HepG2 (cell line): ENCODE results near the gene PIEZO1. TPM values are rescaled to one million over a fixed set of nuclear protein-coding genes. Genes with fewer than 3 reads are reported as not detected.
A peak's percentile ranks its signal among the peaks of the same experiment; 100 is the strongest.

Experiments
- HDAC2 ChIP-seq: sonication (generic); formaldehyde crosslinking; IDR thresholded peaks from 2 replicates; pipeline ENCODE4 v1.4.0; 2020; ENCODE audit warnings: missing genetic modification reagents
- HNF4A ChIP-seq: sonication (generic); formaldehyde crosslinking; IDR thresholded peaks from 2 replicates; pipeline ENCODE4 v1.4.0; 2020; ENCODE audit warnings: missing genetic modification reagents
- HNRNPK ChIP-seq: fragments of 200-400 bp; formaldehyde crosslinking; IDR thresholded peaks from 2 replicates; pipeline ENCODE4 v1.6.1; 2018; ENCODE audit warnings: low read length, low read depth, moderate library complexity, mild to moderate bottlenecking; ENCODE audit not compliant: poor library complexity, severe bottlenecking
- MTF1 ChIP-seq: sonication (generic); formaldehyde crosslinking; IDR thresholded peaks from 2 replicates; pipeline ENCODE4 v1.5.0; 2020; ENCODE audit warnings: missing genetic modification reagents
- MYC ChIP-seq: sonication (generic); formaldehyde crosslinking; IDR thresholded peaks from 2 replicates; pipeline ENCODE4 v1.9.0; 2021; ENCODE audit warnings: missing genetic modification reagents, borderline replicate concordance
- PAX8 ChIP-seq: sonication (generic); formaldehyde crosslinking; IDR thresholded peaks from 2 replicates; pipeline ENCODE4 v1.8.0; 2022; ENCODE audit warnings: mild to moderate bottlenecking, missing genetic modification reagents, borderline replicate concordance
- SATB2 ChIP-seq: sonication (generic); formaldehyde crosslinking; IDR thresholded peaks from 2 replicates; pipeline ENCODE4 v1.5.0; 2020; ENCODE audit warnings: missing genetic modification reagents
- SOX5 ChIP-seq: IDR thresholded peaks from 2 replicates; pipeline ENCODE4 v1.6.1; 2016; ENCODE audit warnings: borderline replicate concordance
- ZBTB46 ChIP-seq: sonication (generic); formaldehyde crosslinking; IDR thresholded peaks from 2 replicates; pipeline ENCODE4 v1.4.0; 2020; ENCODE audit warnings: mild to moderate bottlenecking, missing genetic modification reagents, borderline replicate concordance
- ZC3H4 ChIP-seq: sonication (generic); formaldehyde crosslinking; IDR thresholded peaks from 2 replicates; pipeline ENCODE4 v1.4.0; 2020; ENCODE audit warnings: missing genetic modification reagents, borderline replicate concordance
- ZFP90 ChIP-seq: sonication (generic); formaldehyde crosslinking; IDR thresholded peaks from 2 replicates; pipeline ENCODE4 v1.8.0; 2022; ENCODE audit warnings: missing genetic modification reagents, mild to moderate bottlenecking, inconsistent platforms, borderline replicate concordance
- ZNF180 ChIP-seq: sonication (generic); formaldehyde crosslinking; IDR thresholded peaks from 2 replicates; pipeline ENCODE4 v1.4.0; 2020; ENCODE audit warnings: low read depth, missing genetic modification reagents, borderline replicate concordance
- ZNF326 ChIP-seq: sonication (generic); formaldehyde crosslinking; IDR thresholded peaks from 2 replicates; pipeline ENCODE4 v1.4.0; 2020; ENCODE audit warnings: missing genetic modification reagents, borderline replicate concordance
- ZNF383 ChIP-seq: sonication (generic); formaldehyde crosslinking; IDR thresholded peaks from 2 replicates; pipeline ENCODE4 v1.4.0; 2020; ENCODE audit warnings: missing genetic modification reagents, mild to moderate bottlenecking, borderline replicate concordance
- ZNF543 ChIP-seq: sonication (generic); formaldehyde crosslinking; IDR thresholded peaks from 2 replicates; pipeline ENCODE4 v1.4.0; 2020; ENCODE audit warnings: mild to moderate bottlenecking, missing genetic modification reagents
- ZNF7 ChIP-seq: IDR thresholded peaks from 2 replicates; pipeline ENCODE4 v1.6.1; 2016; ENCODE audit warnings: missing biosample characterization, missing genetic modification reagents
- ZNF724P ChIP-seq: sonication (generic); formaldehyde crosslinking; IDR thresholded peaks from 2 replicates; pipeline ENCODE4 v1.8.0; 2022; ENCODE audit warnings: missing genetic modification reagents, borderline replicate concordance
- ZUFSP ChIP-seq: sonication (generic); formaldehyde crosslinking; IDR thresholded peaks from 2 replicates; pipeline ENCODE4 v1.9.0; 2021; ENCODE audit warnings: missing genetic modification reagents, mild to moderate bottlenecking, borderline replicate concordance
- polyA plus RNA-seq, 8 experiments: library from polyadenylated mRNA; depleted of rRNA in 3 of 8; stranded (reverse) in 7 of 8; unstranded in 1 of 8; fragments of >200 nt; fragmentation: Illumina TruSeq in 4 of 8; extraction: Trizol in 4 of 8; gene quantifications; 2 replicates each; pipeline versions ENCODE4 v1.2.1 to v1.2.3, GENCODE V29; 2011 to 2016; ENCODE audit warnings: low read depth in 4 of 8, missing spikeins in 1 of 8, mixed read lengths in 1 of 8; ENCODE audit not compliant: insufficient read depth in 1 of 8
- total RNA-seq, 5 experiments: library from RNA; depleted of rRNA; stranded (reverse); fragments of >200 nt; fragmentation: Illumina TruSeq; extraction: Trizol; gene quantifications; 2 replicates each; pipeline ENCODE4 v1.2.3, GENCODE V29; 2016; ENCODE audit warnings: low read depth in 1 of 5
- TF ChIP-seq, protein P1 (sequence below): sonication (generic); formaldehyde crosslinking; IDR thresholded peaks from 2 replicates; pipeline ENCODE4 v1.4.0; 2020; ENCODE audit warnings: missing genetic modification reagents
- TF ChIP-seq, protein P2 (sequence below): IDR thresholded peaks from 2 replicates; pipeline ENCODE4 v1.6.1; 2016; ENCODE audit warnings: missing biosample characterization, missing genetic modification reagents, low read depth

PIEZO1 gene
- total and polyA plus RNA-seq, 2 of the 13 experiments (the other 11 are each of a cell fraction or from before 2014, with no cell fraction given), result 67.9 to 85.0 TPM

DNA sequence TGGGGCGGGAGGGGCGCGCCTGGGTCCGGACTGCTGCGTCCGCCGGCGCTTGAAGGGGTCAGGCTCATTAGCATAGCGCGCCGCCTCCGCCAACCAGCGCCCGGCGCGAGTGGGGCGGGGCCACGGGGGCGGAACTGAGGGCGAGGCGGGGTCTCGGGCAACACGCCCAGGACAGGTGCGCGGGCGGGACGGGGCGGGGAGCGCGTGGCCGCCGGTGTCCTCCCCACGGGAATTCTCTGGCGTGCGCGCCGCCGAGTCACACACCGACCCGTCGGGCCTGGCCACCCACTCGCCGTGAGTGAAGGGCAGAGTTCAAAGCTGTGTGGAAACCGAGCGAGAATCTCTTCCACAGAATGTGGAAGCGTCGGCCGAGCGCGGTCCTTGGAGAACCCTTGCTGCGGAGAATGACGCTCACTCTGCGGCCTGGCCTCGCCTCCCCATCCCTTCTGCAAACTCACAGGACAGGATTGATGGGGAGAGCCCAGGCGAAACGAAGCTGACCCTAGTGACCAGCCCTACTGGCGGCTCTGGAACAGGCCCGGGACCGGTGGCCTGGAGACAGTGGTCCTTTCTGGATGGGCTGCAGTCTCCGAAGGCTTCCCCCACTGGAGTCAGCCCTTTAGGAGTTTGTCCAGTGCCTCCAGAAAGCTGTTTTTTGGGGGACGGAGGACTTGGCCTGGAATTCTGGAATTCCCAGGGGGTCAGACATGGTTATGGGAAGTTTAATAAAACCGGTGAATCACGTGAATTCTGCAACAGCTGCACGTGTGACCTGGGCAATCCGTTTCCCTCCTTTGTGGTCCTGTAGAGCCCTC, 98.4 kb downstream of the PIEZO1 start, which contains the start of gene SNAI3 (continued):
- TF ChIP-seq, protein P1, sequence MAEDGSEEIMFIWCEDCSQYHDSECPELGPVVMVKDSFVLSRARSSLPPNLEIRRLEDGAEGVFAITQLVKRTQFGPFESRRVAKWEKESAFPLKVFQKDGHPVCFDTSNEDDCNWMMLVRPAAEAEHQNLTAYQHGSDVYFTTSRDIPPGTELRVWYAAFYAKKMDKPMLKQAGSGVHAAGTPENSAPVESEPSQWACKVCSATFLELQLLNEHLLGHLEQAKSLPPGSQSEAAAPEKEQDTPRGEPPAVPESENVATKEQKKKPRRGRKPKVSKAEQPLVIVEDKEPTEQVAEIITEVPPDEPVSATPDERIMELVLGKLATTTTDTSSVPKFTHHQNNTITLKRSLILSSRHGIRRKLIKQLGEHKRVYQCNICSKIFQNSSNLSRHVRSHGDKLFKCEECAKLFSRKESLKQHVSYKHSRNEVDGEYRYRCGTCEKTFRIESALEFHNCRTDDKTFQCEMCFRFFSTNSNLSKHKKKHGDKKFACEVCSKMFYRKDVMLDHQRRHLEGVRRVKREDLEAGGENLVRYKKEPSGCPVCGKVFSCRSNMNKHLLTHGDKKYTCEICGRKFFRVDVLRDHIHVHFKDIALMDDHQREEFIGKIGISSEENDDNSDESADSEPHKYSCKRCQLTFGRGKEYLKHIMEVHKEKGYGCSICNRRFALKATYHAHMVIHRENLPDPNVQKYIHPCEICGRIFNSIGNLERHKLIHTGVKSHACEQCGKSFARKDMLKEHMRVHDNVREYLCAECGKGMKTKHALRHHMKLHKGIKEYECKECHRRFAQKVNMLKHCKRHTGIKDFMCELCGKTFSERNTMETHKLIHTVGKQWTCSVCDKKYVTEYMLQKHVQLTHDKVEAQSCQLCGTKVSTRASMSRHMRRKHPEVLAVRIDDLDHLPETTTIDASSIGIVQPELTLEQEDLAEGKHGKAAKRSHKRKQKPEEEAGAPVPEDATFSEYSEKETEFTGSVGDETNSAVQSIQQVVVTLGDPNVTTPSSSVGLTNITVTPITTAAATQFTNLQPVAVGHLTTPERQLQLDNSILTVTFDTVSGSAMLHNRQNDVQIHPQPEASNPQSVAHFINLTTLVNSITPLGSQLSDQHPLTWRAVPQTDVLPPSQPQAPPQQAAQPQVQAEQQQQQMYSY (CRISPR knock-in tag), result no peak
- TF ChIP-seq ZNF543 (CRISPR knock-in tag) (peak; percentile 82), MTF1 (CRISPR knock-in tag) (no peak), MYC (CRISPR knock-in tag) (peak; percentile 84), ZUFSP (CRISPR knock-in tag) (no peak), ZBTB46 (CRISPR knock-in tag) (peak; percentile 86; the same call in 1 of the 2 replicates), ZNF326 (CRISPR knock-in tag) (no peak; the same call in 1 of the 2 replicates), HNF4A (CRISPR knock-in tag) (no peak), HNRNPK (no peak), ZNF180 (no peak), ZFP90 (CRISPR knock-in tag) (no peak; the same call in 1 of the 2 replicates), HDAC2 (CRISPR knock-in tag) (no peak), SOX5 (CRISPR knock-in tag) (0 out of 2 replicates have a peak, but pooled peaks have one; percentile 4), ZC3H4 (CRISPR knock-in tag) (no peak), PAX8 (CRISPR knock-in tag) (no peak), ZNF724P (peak; percentile 74), ZNF383 (CRISPR knock-in tag) (0 out of 2 replicates have a peak, but pooled peaks have one; percentile 34), SATB2 (CRISPR knock-in tag) (no peak; the same call in 1 of the 2 replicates), ZNF7 (CRISPR knock-in tag) (no peak)
- TF ChIP-seq, protein P2, sequence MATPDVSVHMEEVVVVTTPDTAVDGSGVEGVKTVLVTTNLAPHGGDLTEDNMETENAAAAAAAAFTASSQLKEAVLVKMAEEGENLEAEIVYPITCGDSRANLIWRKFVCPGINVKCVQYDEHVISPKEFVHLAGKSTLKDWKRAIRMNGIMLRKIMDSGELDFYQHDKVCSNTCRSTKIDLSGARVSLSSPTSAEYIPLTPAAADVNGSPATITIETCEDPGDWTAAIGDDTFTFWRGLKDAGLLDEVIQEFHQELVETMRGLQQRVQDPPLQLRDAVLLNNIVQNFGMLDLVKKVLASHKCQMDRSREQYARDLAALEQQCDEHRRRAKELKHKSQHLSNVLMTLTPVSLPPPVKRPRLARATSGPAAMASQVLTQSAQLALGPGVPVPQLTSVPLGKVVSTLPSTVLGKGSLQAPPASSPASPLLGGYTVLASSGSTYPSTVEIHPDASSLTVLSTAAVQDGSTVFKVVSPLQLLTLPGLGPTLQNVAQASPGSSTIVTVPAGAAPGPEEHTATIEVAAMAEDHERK (CRISPR knock-in tag), result no peak
